ENCODE data around the gene MAFG.

Gene MAFG

DNA sequence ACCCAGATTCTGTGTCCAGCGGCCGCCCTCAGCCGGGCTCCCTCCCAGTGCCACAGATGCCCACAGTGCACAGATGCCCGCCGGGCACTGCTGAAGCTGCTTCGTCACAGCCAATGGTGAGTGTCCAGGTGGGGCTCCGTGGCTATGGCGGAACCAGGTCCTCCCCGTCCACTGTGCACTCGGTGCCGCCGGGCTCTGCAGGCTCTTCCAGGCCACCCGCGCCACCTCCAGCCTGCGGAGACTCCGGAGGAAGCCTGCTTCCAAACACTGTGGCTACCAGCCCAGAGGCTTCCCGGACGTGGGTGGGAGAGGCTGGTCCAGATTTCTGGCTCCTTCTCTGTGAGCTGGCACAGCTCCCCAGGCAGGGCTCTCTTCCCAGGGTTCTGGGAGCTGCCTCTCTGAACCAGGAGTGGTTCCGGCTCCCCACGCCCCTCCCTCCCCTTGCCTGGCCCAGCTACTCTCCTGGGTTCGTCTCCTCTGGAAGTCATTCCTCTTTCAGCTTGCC is 12.4 kb upstream of the MAFG start:
- DNase-seq (ENCODE audit: low spot score) = no peak

DNA sequence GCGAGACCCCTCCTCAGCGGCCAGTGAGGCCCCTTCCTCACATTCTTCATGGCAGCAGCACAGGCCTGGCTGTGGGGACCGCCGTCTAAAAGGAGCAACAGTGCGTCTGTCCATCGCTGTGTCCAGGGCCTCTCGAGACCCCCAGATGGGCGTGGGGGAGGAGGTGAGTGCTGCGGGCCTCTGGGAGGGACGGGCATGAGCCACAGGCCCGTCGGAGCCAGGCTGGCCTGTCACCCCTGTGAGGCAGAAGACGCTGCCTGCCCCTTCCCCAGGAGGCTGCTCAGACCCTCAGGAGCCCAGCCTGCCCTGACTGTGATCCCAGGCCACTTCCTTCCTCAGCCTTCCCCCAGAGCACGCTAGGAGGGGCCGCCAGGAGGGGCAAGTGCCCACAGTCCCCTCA is 11.7 kb upstream of the MAFG start:
- no peak for DNase-seq (ENCODE audit: low spot score)

DNA sequence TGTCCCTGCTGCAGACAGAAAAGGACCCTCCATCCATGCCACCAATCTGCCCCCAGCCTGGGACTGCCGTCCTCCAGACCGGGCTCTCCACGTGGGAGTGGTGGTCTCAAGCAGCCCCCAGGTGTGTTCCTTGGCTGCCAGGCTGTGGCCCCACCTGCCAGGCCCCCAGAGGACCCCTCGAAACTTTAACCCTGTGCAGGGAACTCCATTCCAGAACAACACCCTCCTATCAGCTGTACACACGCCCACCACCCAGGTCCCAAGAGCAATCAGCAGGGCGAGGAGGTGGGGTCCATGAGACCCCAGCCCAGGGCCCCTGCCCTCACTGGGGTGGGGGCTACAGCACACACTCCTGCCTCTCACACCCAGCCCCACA is 8.2 kb upstream of the MAFG start:
- no peak for DNase-seq (ENCODE audit: low spot score)

DNA sequence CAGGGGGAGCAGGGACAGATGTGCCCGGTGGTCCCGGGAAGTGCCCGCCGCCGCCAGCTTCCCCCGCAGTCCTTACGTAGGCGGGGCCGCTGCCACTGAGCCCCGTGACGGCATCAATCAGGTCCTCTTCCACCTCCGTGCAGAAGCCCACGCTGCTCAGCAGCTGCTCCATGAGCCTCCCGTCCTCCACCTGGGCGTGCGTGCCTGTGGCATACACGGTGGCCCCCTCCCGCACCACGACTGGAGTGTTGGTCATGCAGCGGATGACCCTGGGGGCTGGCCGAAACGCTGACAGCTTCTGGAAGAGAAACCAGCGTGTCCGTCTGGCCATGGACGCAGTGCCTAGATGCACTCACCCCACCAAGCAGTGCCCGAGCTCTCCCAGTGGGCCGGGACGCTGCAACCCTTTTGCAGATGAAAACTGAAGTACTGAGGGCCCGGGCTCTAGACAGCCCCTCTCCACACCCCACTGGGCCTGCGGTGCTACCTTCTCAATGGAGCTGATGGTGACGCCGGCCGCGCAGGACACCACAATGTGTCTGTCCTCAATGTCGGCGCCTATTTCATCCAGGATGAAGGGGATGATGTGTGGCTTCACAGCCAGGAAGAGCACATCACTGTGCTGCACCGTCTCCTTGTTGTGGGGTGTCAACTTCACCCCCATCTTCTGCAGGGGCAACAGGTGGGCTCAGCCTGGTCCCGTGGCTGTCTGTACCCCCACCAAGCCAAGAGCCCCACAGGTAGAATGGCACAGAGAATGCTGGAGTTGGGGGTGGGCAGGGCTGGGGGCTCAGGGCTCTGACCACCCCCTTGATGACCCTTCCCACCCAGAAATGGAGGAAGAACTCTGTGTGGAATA is 7.5 kb upstream of the MAFG start:
- DNase-seq (ENCODE audit: low spot score) = no peak

DNA sequence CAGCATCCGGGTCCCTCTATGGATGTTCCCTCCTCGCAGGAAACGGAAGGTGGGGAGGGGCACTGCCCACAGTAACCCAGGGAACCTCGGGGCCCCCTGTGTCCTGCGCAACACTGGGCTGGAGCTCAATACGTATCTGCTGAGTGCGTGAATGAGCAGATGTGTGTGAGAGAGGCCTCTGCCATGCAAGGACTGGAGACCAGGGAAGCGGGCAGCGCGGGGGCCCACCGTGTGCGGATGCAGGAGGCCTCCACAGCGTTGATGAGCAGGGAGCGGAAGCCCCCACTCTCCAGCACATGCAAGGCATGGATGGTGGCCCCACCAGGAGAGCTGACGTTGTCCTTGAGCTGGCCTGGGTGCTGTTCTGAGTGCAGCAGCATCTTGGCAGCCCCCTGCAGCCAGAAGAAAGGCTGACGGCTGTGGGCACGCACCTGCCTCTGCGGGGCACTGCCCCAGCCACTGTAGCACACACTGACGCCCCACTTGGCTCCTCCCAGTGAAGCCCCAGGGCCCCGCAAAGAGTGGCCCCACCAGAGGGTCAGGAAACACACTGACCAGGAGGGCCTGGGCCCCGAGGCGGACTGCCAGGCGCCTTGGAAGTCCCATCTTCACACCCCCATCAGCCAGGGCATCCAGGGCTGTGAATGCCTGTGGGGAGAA is 6.7 kb upstream of the MAFG start:
- no peak for DNase-seq (ENCODE audit: low spot score)

DNA sequence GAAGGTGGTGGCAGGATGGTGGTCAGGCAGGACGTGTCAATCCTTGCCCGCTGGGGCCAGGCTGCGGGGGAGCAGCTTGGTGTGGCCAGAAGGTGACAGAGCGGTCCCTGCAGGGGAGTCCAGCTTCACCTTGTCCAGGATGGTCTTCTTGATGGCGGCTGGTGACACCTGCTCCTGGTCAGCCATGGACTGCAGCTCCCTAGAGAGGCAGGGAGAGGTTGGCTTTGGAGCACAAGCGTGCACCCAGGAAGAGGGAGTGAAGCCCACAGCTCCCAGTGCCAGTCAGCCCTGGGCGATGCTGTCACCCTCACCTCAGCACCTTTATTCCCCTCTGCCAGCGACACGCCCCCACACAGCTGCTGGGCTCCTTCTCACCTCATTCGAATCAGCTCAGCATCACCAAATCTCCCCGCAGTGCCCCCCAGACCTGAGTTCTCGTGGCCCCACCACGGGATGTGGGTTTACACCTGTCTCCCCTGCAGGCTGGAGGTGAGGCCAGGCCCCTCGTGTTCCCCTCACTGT is 5.7 kb upstream of the MAFG start:
- DNase-seq (ENCODE audit: low spot score) = no peak

DNA sequence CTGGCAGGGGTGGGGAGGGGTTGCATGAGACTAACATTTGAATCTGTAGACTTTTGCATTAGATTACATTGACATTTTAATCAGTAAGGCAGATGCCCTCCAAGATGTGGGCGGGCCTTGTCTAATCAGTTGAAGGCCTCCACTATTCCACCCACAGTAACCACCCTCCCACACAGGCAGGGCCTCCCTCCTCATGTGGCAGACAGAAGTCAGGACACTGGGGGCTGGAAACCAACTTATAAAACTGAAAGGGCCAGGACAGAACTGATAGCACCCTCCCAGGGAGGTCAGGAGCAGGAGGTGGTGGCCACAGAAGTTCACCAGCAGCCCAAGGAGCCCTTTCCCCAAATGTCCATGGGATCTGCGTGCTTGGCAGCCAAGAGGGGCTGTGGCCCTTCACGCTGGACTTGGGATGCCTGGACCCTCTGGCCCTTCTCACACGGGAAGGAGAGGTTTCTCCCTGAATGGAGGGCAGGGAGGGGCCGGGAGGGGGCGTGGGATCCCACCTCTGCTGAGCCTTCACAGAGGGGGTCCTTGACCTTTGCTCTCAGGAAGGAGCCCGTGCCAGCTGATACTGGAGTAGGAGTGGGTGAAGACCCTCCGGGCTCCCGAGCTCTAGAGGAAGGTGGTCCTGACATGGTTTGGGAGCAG is 4.9 kb upstream of the MAFG start:
- DNase-seq (ENCODE audit: low spot score) = no peak

DNA sequence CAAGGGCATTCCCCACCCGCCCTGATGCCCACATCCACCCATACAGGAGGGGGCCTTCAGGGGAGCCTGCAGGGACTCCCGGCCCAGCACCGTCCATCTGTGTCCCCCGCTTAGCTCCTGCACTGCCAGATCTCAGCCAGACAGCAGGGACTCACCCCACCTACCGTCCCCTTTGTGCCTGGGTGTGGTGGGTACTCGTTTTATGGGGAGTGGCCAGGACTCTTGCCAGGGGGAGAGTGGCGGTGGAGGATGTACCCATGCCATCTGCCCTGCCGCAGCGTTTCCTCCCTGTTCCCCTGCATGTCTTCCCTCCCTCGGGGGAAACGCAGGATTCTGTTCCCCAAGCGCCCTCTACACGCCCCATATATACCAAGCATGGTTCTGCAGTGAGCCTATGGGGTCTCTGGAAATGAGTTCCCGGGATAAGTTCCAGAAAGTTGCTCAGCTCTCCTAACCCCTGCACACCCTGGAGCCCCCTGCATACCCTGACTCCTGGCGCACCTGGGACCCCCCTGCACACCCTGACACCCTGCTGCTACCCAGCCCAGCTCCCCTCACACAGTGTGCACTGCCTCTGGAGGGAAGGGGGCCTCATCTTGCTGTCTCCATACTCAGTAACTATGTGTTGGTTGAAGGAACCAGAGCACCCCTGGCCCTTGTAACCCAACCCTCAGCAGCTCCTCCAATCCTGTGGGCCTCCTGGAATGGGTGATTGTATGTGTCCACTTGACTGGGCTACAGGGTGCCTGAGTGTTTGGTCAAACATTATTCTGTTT is 4.2 kb upstream of the MAFG start:
- no peak for DNase-seq (ENCODE audit: low spot score)

DNA sequence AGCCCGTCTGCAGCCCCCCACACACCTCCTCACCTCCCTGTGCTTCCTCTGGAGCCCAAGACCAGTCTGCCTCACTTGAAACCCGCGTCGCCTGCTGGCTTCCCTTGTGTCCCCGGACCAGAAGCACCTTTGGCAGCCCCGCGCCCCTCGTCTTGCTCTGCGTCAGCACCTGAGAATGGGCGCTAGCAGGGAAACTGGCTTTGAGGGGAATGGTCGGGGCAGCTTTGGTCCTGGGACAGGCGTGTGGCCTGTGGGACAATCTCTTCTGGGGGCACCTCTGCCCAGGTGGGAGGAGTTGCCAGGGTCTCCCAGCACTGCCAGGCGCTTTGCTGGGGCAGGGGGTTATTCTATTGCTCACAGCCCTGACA is 3.6 kb upstream of the MAFG start:
- DNase-seq (ENCODE audit: low spot score) = no peak

DNA sequence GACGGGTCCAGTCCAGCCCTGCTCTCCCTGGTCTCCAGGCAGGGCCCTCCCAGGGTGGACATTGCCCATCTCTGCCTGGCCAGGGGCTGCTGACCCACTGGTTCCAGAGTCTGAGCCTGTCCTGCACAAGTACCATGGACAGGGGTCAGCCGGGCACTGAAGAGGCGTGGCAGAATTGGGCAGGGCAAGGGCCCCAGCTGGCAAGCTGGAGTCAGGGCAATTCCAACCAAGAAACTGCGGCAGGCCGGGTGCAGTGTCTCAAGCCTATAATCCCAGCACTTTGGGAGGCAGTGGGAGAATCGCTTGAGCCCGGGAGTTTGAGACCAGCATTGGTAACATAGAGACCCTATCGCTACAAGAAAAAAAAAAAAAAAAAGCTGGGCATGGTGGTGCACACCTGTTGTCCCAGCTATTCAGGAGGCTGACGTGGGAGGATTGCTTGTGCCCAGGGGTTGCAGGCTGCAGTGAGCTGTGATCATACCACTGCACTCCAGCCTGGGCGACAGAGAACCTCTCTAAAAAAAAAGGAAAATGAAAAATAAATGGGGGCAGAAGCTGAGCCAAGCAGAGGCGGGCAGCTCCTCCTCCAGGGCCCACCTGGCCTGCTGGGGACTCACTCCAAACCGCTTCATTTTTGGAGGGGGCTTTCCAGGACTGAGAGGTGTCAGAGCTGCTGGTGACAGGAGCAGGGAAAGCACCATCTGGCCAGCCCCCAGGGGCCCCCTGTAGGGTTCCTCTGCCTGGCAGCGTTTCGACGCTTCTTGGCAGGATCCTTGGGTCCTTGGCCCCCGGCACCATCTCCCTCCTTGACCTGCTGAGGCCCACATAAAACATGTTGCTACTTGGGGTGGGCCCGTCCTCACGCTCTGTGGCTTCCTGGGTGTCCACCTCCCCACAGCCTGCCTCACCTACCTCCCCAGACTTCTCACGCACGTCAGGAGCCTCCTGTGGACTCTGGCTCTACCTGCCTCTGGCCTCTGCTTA is 2.9 kb upstream of the MAFG start:
- no peak for DNase-seq (ENCODE audit: low spot score)

DNA sequence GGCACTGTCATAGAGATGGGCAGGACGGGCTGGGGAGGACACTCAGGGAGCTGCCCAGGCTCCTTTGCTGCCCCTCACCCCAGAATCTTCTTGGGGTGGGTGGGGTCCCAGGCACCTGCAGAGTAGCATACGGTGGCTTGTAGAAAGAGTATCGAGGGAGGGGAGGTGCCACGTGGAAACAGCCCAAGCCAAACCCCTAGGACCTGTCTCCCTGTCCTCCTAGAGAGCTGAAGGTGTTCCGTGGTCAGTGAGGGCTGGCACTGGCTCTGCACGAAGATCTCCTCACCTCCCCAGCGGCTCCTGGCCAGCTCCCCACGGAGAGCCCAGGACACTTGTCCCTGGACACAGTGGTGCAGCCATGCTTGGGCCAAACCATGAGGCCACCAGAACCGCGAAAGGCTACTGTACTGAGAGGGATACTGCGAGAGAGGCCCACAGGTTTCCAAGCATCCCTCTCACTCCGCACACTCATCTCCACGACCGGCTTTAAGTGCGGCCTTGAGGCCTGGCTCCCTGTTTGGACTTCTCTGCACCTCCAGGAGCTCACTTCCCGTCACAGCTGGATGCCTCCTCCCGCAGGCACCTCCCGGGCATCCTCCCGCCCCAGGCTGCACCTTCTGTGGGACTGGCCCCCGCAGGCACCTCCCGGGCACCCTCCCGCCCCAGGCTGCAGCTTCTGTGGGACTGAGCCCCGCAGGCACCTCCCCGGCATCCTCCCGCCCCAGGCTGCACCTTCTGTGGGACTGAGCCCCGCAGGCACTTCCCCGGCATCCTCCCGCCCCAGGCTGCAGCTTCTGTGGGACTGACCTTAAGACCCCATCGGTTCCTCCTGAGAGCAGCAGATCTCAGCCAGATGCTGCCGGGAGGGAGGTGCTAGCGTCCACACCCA is 2.0 kb upstream of the MAFG start:
- DNase-seq (ENCODE audit: low spot score) = no peak

DNA sequence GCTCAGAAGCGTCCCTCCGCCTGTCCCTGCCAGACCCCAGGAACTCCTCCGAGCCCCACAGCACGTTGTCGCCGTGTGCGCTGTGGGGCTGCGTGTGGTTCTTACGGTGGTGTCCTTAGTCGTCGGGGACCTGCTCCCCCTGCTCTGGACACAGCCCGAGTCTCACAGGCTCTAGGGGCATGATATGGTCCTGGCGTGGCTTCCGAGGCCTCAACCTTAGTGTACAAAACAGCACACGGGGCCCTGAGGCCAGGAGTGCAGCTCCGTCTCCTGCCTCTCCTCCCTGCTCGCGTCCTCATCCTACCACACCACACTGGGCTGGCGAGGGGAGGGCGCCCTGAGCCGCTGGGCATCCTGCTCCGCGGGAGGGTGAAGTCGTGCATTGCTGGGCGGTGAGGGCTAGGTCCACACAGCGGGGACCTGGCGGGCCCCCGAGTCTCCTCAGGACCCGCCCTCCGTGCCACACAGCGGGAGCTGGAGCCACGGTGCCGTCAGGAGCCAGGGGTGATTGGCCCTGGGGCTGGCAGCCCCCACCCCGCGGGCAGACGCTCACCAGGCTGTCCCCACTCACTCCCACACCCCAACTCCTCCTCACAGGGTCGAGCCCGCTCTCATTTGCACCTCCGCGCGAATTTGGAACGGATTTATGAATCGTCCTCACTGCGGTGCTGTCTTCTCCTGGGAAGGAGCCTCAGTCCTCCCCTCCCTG is 1.2 kb upstream of the MAFG start:
- DNase-seq (ENCODE audit: low spot score) = no peak

DNA sequence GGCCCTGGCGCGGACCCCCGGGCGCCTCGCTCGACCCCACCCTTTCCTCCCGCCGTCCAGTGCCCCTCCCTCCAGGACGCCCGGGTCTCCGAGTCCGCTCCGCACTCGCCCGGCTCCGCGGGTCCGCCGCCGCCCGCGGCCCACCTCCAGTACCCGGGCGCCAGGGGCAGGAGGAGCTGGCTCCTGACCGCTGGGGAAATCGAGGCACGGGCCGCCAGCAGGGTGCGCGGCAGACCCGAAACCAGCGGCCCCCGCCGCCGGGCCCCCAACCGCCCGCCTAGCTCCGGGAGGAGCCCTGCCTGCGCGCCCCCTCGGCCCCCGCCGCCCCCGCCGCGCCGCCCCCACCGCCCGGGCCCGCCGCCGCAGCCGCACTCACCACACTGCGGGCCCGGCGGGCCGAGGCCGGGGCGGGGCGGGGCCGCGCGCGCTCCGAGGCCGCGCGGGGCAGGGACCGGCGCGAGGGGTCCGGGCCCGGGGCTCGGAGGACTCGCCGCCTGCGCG is 333 bp downstream of the MAFG start:
- no peak for DNase-seq (ENCODE audit: low spot score)

DNA sequence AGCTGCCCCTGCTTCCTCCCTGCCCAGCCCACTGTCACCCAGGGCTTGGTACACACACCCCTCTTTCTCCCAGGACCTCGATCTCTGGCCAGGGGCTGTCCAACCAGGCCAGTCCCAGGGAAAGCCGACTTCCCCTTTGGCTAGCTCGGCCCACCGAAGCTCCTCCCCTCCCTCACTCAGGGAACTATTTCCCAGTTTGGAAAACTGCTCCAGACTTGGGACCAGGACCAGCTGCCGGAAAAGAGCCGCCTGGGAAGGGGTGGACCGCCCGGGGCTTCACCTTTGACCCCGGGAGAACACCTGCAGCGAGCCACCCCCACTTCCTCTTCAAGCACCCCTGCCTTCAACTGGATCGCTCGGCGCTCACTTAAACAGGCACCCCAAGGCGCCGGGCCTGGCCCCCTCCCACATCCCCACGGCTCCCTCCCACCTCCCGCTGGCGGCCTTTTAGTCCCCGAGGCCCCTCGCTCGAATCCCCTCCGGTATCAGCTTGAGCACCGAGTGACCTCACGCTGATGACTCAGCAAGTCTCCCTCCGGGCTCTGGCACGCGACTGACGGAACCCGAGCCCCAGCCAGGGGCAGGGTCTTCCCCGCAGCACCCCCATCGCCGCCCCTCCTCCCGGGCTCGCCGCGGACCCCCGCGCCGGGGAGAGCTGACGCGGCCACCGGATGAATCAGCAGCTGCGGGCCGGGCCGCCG is 934 bp downstream of the MAFG start:
- DNase-seq (ENCODE audit: low spot score) = peak; percentile 52

DNA sequence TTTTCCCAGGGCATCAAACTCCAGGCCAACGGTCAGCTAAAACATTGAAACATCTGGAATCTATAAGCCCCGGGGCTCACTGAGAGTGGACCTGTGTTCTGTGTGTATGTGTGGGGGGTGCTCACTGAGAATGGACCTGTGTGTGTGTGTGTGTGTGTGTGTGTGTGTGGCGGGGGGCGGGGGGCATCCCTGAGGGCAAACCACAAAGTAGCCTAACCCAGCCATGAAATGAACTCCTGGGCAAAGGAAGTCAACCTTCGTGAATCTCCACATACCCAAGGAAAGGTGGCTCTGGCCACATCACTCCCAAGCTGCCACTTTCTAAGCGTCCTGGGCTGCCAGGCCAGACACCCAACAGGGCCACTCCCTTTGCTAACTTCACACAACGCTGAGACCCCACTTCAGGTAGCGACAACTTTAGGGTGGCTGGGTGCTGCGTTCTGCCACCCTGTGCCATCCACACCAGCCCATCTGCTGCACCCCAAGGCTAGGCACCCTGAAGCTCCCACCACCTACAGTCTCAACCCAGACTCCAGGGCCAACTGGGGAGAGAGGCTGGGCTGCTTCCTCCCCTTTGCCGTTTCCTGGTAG is 1.6 kb downstream of the MAFG start:
- DNase-seq (ENCODE audit: low spot score) = no peak

DNA sequence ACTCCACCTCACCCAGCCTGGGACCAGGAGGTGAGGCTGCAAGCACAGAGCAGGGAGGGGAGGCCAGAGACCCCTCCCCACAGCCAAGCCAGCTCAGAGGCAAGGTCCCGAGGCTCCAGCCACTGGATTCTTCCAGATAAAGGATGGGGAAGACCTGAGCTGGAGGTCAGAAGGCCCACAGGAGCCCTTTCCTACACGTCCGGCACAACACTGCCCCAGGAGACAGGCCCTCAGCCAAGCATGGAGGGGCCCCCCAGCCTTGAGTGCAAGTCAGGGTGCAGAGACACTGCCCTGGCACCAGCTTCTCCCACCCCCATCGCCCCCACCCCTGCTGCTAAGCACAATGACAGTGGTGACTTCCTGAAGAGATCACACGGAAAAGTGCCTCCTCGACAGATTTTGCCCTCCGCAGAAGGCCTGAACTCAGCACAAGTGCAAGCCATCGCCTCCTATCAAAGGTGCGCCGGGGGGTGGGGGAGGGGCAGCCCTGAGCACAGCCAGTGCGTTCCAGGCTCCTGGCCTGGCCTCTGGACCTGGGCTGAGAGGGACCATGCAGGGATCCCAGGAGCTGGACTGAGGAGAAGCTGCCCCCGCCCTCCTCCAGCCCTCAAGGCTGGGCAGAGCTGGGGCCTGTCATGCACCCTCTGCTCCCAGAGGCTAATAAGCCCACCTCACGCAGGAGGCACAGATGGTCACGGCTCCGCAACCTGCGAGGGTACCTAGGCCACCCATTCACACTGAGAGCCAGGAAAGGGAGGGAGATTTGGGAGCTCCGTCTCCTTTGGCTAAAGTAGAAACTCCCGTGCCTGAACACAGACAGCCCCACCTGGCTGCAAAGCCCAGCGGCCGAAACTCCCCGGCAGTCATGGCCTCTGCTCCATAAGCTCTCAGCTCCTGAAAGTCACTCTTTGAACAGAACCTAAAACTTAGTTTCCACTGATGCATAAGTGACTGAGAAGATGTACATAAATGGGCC is 2.7 kb downstream of the MAFG start:
- DNase-seq (ENCODE audit: low spot score) = peak; percentile 18

Data from CD4-positive, alpha-beta T cell treated with Interleukin-15 for 4 hours (primary cell).